Measurements from ENCODE around the gene FASN.

Gene FASN

DNA sequence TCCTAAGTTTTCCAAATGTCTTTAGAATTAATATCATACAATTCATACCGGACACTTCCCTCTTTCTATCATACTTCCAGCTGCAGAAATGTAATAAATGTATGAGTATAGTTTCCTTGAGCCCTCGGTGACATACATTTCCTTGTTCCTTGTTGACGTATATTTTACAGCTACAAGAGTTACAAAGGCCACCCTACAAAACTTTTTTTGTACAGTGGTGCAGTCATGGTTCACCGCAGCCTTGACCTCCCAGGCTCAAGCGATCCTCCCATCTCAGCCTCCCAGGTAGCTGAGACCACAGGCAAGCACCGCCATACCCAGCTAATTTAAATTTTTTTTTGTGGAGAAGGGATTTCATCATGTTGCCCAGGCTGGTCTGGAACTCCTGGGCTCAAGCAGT is 25.2 kb downstream of the FASN start:
- no peak for DNase-seq

DNA sequence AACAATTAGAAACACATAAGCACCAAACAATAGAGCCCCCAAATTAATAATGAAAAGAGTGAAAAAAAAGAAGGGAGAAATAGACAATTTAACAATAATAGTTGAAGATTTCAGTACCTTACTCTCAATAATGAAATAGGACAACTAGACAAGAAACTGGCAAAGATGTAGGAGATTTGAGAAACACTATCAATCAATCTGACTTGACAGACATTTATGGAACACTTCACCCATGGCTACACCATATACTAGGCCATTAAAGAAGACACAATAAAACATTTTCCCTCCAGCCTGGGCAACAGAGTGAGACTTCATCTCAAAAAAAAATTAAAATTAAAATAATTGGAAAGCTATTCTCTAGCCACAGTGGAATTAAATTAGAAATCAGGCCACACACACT is 27.4 kb downstream of the FASN start:
- no peak for DNase-seq

DNA sequence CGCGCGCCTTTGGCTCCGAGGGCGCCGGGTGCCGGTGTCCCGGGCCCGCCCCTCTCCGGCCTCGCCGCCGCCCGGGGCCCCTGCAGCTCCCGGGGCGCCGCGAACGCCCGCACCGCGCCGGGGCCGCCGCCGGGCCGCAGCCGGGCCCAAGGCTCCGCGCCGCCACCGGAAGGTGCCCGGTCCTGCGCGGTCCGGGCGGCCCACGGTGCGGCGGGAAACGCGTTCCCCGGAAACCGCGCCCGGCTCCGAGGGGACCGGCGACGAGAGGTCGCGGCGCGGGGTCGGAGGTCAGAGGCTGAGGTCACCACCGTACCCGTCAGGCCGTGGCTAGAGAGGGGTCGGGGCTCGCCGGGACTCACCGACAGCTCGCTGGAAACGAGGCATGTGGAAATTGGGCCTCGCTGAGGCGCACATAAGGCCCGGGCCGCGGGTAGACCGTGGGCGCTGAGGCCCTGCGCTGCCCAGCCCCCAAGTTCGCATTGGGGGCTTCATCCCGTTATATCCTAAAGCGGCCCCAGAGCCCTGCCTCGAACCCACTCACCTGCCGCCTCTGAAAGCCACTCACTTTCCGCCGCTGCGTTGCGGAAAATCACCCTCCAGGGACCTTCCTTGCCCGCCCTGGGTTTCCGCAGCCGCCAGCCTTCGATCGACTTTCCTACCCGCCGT is 32.3 kb downstream of the FASN start, which contains the start of gene DUS1L:
DUS1L (minus strand) TSS at position 167 of the 666 bp plus-strand sequence. CDS start 745 bp downstream, outside the sequence.
- no peak for DNase-seq

DNA sequence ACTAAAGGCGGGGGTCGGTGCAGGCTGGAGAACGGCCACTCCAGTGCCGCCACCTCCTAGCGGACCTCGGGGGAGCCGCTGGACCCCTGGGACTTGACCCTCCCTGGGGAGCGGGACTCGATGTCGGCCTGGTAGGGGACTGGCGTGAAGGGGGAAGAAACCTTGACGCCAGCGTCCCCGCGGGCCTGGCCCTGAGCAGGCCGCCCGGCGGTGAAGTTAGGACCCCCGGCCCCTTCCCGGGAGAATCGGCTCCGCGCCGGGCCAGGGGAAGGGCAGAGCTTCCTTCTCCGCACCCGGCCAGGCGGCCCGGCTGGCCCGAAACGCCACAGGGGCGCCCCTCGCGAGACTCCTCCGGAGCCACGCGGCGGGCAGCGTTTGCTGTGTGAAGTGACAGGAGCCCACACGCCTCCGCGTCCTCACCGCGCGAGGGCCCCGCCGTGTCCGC is 32.8 kb downstream of the FASN start:
- no peak for DNase-seq

DNA sequence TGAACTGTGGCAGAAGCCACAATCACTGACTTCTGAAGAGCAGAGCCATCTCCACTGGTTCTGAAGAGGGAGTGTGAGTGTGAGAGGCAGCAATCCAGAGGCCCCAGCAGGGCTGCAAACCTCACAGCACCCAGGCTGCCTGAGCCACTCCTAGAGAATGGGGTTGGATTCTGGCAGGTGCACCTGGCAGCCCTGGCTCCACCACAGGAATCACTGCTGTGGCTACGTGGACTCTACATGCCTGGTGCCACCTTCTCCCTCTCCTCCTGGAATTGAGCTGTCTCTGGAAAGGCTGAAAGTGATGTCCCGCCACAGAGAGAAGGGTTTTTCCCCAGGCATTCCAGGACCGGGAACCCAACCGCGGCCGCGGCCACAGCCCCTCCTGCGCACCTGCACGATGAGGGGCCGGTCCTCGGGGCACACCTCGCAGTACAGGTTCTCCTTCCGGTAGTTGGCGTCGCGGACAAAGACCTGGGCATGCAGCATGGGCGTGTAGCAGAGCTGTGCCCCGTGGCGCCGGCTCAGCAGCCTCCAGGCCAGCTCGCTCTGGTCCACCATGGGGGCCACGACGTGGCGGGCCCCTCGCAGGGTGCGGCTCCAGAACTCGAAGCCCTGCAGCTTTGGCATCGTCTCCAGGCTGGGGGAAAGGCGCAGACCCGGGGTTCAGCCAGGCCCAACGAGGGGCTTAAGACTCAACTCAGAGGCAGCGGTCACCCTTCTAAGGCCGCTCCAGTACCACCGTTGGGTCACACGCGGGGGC is 33.4 kb downstream of the FASN start:
- DNase-seq = no peak

DNA sequence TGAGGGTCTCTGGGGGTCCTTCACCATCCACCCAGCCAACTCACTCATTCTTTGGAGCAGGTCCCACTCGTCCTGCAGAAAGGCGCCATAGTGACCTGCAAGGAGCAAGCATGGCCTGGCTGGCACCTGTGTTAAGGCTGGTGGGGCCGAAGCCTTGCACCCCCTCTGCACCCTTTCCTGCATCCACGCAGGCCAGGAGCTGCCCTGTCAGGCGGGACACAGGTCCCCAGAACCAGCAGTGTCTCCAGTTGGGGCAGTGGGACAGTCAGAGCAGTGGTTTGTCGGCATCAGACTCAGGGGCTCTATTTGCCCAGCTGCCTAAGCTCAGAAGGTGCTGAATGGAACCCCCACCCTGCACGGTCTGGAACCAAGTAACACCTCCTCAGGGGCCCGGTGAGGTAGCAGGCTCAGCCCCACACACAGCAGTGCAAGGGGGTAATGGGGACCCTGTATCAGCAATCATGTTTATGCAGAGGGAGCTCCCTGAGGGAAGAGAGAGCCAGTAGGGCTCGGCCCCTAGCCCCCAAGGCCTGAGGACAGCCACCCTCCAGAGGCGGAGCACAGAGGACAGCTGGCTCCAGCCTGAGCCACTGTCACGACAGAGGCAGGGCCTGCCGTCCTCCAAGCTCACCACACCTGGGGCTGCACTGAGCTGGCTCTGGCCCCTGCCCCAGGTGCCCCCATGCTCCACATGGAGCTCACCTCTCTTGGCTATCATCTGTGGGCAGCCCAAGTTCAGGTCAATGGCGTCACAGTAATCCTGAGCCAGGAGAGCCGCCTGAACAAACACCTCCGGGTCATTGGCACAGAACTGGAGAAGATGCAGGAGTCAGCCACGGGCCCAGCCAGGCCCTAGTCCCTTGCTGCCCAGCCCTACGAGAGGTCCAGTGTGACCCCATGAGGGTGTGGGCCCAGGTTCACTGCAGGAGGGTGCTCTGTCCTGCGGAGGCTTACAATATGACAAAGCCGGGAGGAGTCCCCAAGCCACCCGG is 34.3 kb downstream of the FASN start:
- no peak for DNase-seq

DNA sequence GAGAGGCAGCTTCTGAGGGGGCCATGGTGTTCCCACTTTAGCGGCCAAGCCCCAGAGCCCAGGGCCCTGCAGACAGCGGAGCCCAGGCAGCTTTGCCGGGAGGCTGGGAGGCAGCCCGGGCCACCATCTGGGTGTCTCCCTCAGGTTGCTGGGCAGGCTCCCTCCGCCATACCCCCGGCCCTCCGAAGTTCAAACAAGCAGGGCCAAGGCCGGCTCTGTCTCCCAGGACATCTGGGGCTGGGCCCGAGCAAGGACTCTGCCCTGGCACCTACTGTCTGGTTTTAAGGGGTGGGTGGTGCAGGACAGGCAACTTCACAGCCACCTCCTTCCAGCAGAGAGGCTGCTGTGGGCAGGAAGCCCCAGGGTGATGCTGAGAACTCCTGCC is 35.1 kb downstream of the FASN start:
- DNase-seq = no peak

DNA sequence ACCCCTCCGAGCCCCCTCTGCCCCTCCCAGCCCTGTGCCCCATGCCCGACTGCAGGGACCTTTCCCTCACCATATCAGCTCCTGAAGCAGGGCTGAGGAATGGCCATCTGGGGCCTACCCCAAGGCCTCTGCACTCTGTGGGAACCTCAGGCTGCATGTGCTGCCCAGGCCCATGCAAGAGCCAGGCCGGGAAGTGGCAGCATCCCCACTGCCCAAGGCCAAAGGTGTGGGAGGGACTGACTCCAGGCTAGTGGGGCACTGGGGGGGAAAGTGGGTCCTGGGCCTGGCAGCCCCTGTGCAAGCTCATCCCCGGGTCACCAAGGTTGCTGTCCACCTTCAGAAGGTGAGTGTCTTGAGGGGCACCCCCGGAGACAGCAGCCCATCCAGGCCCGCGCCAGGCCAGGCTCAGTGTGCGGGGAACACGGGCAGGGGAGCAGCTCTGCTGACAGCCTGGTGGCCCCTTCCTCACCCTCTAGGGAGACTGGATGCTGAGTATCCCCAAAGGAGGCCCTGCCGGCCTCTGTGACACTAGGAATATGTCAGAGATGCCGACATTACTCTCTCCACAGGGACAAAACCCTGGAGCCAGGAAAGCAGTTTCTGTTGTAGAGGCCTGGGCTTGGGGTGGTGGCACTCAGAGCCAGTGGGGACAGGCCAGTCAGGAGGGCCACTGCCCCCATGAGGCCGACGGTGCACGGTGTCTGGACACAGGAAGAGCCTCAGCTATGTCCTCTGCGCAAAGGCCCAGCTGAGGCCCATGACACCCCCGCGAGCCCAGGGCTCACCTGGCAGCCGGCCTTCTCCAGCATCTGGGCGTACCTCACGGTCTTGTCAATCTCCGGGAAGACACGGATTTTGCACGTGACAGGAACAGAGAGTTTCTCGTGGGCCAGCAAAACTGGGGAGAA is 35.7 kb downstream of the FASN start:
- no peak for DNase-seq

DNA sequence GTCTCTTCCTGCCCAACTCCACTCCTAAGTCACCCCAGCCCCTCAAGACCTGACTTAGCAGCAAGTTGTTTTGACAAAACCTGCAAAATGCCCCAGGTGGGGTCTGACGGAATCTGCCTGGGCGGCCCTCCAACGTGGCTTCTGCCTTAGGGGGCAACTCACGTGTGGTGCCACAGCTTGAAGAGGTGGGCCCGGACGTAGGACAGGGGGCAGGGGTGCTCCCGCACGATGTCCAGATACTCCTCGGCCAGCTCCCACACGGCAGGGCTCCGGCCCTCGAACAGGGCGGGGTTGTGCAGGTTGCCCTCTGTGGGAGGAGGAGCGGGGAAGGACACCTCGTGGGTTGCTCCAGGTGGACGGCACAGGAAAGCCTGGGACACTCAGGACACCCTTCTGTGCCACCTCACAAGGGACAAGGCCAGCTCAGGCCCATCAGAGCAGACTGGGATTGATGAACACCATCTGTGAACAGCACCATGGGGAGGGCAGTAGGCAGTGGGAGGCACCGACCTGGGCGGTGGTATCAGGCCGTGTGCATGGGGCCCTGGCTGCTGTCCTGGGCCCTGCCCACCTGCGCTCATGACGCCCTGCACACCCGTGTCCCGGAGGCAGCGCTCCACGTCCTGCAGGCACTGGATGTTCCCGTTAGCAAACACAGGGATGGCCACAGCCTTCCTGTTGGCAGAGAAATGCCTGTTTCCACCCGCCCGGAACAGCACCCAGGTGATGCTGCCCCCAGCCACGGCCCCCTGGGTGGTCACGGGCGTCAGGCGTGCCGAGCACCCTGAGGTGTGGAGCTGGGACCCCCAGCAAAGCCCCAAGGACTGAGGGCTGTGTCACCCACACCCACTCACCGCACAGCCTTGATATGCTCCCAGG is 36.8 kb downstream of the FASN start:
- no peak for DNase-seq

DNA sequence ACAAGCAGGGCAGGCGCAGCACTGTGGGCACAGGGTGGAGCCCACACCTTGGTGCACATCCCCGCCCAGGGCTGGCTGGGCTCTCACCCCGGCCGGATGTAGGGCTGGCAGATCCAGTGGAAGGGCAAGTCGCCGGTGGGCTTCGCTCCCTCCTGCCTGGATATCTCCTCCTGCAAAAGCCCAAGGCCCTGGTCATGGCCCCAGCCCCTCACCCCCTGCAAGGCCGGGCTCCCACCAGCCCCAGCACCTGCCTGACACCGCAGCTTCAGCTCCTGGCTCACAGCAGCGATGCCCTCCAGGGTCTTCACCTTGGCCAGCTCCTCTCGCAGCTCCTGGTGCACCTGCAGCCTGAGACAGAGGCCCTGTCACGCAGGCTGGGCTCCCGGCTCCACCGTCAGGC is 37.4 kb downstream of the FASN start:
- no peak for DNase-seq

DNA sequence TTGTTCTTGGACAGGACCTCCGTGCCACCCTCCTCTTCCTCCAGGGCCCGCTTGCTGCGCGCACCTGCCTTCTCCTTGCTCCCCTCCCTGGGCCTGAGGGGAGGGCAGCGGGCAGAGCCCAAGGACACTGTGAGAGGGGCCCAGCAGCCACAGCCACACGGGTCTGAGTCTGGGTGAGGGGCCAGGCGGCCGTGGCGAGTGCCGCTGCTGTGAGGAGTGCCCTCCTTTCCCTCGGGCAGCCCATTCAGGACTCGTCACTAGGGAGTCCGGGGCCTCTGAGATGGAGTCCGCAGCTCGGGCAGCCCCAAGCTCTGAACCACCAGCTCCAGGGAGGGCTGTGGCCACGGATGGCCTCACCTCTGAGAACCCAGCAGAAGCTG is 38.0 kb downstream of the FASN start:
- DNase-seq = no peak

DNA sequence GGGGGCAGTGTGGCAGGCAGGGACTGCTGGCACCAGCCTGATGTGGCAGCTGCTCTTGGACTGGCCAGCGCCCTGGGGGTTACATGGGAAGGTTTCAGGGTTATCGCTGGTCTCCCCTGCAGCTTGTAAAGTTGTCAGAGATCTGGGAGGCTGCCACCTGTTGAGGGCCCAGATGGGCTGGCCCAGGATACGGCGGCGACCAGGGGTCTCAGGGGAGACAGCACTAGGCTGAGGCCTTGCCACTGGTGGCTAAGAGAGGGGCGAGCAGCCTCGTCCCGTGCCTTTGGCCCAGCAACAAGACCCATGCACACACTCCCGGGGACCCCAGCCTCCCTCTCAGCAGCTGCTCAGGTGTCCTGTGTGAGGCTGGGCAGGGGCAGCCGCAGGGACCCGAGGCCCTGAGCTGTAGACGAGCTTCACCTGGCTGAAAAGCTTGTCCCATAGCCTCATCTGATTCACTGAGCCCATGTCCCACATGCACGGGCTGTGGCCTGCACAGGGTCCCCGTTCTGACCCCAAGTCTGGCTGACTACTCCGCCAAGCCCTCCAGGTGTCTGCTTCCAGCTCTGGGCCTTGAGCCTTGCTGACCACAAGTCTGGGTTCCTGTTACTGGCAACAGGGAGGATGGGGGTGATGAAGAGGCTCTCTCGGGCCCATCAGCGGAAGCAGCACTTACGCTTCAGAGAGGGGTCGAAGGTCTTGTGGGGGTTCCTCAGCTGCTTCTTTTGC is 38.6 kb downstream of the FASN start:
- DNase-seq = no peak

DNA sequence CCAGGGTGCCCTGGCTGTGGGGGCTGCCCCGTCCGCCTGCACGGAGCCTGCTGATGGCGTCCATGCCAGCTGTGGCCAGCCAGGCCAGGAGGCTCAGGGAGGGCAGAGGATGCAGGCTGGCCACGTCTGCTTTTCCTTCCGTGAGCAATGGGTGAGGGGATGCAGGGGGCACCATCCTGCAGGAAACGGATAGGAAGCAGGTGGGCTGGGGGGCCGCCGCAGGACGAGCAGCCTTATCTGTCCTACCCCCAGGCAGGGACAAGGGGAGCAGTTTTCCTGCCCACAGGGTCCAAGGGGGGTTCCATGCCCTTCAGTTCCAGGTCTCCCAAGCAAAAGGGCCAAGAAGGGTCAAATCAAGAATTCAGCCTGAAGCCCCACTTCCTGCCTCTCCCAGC is 39.2 kb downstream of the FASN start:
- no peak for DNase-seq

DNA sequence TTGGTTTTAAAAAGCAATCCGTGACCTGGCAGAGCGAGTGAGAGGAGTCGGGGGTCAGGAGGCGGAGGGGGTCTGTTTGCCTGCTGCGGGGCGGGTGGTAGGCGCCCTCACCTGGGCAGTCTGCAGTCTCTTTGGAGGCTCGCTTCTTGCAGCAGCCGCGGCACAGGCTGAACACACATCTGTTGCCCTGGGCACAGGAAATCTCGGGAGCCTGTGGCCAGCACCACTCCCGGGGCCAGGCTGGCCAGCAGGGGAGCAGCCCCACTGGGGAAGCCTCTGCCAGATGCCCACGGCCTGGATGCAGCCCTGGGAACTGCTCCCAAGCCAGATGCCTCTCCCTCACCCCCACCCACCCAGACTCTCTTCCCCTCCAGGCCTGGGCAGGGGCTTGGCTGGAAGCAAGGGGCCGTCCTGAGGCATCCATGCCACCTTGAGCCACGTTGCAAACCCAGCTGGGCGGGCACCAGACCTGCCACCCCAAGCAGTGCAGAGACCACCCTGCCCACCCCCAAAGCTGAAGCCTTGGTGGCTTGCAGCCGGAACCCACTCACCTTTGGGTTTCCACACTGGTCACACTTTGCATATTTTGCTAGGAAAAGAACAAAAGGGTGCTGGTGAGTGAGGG is 39.7 kb downstream of the FASN start:
- DNase-seq = no peak

DNA sequence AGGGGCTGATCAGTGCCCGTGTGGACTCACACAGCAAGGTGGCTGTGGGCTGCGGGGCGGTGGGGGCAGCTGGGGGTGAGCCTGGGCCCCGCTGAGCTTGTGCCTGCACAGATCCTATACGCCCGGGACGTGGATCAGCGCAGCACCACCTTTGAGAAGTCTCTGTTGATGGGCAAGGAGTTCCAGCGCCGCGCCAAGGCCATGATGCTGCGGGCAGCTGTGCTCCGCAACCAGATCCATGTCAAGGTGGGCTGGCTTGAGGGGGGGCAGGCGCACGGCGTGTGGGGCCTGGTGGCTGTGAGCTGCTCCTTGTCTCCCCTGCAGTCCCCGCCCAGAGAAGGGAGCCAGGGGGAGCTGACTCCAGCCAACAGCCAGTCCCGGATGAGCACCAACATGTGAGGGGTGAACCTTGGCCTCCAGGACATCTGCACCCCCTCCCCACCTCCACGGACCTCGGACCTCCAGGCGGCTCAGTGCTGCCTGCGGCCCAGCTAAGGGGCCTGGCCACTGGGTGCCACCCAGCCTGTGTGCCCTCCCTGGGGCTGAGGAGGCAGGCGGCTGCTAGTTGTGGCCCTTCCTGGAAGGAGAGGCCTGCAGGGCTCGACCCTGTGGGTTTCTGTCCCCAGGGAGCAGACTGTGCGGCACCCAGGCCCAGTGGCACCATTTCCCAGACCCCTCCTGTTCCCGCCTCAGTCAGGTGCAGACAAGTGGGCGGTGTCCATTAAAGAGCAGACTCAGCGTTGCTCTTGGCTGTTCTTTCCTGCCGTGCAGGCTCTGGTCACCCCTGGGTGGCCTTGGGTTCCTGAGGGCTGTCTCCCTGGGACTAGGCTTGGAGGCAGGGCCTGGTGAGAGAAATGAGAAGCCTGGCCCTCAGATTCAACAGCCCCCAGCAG is 41.1 kb downstream of the FASN start:
- DNase-seq = no peak

DNA sequence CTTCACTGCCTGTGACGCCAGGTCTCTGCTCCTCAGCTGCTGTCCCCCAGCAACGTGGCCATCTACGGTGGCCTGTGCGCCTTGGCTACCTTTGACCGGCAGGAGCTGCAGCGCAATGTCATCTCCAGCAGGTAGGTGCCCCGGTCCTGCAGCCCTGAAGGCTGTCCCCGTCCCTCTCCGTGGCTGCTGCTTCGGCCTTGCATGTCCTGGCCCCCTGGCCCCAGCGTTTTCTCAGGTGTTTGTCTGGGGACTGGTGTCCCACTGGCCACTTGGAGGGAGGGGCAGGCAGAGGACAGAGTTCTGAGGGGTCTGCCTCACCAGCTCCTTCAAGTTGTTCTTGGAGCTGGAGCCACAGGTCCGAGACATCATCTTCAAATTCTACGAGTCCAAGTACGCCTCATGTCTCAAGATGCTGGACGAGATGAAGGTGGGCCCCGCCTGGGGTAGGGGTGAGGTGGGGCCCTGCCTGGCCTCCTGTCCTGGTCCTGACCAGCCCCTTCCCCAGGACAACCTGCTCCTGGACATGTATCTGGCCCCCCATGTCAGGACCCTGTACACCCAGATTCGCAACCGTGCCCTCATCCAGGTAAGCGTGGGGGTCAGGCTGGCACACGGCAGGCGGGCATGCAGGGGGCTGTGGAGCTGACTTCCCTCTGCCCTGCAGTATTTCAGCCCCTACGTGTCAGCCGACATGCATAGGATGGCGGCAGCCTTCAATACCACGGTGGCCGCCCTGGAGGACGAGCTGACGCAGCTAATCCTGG is 41.9 kb downstream of the FASN start:
- no peak for DNase-seq

DNA sequence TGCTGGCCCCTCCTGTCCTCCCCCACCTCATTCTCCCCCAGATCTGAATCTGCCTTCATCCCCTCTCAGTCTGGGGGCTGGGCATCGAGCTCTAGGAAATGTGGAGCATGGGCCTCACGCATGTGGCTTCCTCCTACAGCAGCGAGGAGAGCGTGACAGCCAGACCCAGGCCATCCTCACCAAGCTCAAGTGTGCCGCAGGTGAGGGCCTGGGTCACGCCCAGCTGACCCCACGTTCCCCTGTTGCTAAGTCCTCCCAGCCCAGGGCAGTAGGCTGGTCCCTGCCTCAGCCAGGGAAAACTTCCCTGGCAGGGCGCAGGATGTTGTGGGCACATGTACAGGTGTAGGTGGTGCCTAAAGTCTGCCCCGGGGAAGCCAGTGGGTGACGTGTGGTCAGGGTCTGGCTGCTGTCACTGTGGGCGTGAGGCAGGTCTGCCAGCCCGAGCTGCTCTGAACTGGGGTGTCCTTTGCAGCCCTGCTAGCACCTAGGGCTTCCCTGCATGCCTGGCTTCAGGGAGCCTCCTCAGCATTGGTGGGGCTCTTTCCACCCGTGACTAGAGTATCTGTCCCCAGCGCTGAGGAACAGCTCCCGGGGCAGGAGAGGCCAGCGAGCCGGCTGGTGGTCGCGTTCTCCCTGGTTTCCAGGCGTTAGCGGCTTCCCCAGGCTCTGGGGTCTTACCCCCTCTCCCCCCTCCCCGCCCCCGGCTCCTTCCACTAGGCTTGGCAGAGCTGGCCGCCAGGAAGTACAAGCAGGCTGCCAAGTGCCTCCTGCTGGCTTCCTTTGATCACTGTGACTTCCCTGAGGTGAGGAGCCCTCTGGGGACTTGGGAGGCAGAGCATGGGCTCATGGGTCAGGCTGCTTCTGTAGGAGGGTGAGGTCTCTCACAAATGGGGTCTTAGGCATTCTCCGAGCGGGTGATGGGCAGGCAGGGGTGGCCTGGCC is 42.7 kb downstream of the FASN start:
- DNase-seq = no peak

Data from NCI-H748 treated with DMSO at 0.1 percent for 48 hours (cell line).